Activated CD4-positive, alpha-beta T cell treated with anti-CD3 and anti-CD28 coated beads, Interleukin-2, amount 50 U/mL, for 4 hours (primary cell): ENCODE results near the gene RNF103.
"Not testable (repeated sequence)": the region's sequence is repeated elsewhere in the genome, so short reads cannot be mapped to it uniquely, and the experiment has no call there.

ENCODE experiments used
- DNase-seq, 2 experiments: peaks; one replicate each; pipeline ENCODE4 v3.0.0-alpha.2; 2020

The RNF103 gene, protein sequence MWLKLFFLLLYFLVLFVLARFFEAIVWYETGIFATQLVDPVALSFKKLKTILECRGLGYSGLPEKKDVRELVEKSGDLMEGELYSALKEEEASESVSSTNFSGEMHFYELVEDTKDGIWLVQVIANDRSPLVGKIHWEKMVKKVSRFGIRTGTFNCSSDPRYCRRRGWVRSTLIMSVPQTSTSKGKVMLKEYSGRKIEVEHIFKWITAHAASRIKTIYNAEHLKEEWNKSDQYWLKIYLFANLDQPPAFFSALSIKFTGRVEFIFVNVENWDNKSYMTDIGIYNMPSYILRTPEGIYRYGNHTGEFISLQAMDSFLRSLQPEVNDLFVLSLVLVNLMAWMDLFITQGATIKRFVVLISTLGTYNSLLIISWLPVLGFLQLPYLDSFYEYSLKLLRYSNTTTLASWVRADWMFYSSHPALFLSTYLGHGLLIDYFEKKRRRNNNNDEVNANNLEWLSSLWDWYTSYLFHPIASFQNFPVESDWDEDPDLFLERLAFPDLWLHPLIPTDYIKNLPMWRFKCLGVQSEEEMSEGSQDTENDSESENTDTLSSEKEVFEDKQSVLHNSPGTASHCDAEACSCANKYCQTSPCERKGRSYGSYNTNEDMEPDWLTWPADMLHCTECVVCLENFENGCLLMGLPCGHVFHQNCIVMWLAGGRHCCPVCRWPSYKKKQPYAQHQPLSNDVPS

DNA sequence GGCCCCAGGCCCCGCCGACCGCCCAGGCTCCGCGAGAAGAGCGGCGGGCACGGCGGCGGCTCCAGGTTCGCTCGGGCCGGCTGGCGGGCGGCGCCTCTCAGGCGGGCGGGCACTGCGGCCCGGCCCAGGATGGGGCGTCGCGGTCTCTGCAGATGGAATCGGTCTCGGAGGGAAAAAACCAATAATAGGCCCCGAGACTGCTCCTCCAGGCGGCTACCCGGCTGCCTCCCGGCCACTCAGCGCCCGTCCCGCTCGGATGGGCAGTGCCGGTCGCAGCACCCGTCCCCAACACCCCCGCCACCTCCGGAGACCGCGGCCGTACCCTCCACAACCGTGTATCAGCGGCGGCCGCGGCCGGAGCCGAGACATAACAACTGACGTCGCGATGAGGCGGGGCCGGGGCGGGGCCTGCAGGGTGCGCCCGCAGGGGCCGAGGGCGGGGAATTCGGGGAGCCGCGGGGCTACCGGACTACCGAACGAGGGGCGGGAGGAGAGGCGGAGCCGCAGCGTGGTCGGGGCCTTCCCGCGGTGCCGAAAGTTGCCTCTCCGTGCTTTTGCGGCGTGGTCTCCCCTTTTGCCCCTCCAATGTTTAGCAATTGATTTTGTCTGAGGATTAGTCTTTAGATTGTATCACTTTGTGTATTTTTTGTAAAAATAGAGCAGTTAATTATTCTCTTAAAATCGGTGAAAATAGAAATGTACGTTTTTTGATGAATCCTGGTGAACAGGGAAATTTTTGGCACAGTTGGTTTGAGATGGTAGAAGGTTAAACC, at the start of gene RNF103:
TSS of gene RNF103 (minus strand) at position 372 of the 773 bp plus-strand sequence. CDS start 979 bp downstream, outside the sequence.
- peak; percentile 90 for DNase-seq

DNA sequence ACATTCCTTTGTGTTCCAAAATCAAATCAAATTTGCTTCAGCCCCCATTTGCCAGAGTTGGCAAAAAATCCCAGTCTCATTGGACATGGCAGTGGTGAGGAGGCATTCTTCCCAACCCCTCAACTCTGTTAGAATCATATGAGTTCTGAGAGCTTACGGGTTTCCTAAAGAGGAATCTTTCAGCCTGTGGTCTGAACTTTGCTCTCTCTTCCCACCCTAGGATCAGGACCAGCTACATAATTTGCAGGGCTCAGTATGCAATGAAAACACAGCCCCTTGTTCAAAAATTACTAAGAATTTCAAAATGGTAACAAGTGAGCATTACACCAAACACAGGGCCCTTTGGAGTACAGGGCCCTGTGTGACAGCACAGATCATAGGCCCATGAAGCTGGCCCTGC, 49.3 kb upstream of the RNF103 start:
- no peak for DNase-seq

DNA sequence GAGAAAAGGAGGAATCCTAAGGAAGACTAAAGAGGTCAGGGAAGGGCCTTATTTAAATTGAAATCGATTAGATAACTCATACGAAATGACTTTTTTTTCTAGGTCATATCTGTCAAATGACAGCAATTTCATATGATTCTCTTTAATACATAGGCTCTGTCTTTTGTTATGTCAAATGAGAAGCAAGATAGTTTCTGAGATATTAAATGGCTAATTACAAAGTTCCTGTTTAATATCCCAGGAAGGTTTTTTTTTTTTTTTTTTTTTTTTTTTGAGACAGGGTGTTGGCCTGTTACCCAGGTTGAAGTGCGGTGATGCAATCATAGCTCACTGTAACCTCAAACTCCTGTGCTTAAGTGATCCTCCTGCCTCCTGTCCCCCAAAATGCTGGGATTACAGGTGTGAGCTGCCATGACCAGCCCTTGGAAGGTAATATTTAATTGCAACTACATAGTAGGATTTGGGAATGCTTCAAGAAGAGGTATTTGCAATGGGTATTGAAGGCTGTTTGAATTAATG, 48.4 kb upstream of the RNF103 start:
- DNase-seq: no peak

DNA sequence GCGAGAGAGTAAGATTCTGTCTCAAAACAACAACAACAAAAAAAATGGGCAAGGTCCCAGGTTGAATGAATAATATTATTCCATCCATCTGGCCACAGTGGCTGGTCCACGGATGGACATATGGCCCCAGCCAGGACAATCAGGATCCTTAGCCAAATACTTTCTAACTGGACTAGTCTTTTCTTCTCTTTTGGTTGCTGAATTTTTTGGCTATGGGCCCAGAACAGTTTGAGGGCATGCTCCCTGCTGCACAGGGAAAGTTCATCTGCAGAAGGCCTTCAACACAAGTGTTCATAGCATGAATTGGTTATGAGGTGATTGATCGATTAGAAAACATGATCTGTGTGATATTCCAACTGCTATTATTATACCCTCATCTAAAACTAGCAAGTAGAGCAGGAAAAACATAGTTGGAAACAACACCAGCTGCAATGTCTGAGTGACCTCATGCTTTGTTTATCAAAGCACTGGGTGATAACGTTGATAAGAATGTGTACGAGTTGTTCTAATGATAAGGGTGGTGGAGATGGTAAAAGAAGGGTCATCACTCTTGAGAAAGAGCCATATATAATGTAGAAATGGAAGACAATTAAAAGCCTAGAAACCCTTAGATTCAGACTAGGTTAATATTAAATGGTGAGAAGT, 47.8 kb upstream of the RNF103 start:
- no peak for DNase-seq

DNA sequence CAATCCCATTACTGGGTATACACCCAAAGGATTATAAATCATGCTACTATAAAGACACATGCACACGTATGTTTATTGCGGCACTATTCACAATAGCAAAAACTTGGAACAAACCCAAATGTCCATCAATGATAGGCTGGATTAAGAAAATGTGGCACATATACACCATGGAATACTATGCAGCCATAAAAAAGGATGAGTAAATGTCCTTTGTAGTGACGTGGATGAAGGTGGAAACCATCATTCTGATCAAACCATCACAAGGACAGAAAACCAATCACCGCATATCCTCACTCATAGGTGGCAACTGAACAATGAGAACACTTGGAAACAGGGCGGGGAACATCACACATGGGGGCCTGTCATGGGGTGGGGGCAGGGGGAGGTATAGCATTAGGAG, 45.7 kb upstream of the RNF103 start:
- not testable (repeated sequence) for DNase-seq

DNA sequence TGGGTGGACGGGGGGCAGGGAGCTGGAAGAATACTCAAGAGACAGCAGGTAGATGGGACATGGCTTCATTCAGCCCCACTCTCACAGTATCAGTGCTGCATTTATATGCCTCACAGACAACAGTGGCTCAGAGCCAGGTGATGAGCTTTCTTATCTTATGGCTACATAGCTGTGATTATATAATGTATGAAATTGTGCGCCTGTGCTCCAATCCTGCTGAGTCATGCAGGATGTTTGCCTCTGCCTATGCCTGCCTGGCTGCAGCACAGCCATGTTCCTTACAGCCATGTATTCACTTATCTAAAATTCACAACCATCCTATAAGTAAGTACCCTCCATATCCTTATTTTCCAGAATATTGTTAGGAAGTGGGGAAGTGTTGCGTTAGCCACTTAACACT, 37.7 kb upstream of the RNF103 start:
- no peak for DNase-seq

DNA sequence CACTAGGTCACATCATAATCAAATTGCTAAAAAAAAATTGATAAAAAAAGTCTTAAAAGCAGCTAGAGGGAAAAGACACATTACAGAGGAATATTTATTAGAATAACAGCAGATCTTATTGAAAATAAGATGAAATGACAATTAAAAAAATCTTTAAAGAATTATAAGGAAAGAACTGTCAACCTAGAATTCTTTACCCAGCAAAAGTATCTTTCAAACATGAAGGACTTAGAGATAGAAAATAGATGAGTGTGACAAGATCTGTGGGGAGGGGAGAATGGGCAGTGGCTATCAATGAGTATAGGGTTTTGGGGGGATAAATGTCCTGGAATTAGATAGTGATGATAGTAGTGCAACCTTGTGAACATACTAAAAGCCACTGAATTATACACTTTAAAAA, 26.5 kb upstream of the RNF103 start:
- no peak for DNase-seq

DNA sequence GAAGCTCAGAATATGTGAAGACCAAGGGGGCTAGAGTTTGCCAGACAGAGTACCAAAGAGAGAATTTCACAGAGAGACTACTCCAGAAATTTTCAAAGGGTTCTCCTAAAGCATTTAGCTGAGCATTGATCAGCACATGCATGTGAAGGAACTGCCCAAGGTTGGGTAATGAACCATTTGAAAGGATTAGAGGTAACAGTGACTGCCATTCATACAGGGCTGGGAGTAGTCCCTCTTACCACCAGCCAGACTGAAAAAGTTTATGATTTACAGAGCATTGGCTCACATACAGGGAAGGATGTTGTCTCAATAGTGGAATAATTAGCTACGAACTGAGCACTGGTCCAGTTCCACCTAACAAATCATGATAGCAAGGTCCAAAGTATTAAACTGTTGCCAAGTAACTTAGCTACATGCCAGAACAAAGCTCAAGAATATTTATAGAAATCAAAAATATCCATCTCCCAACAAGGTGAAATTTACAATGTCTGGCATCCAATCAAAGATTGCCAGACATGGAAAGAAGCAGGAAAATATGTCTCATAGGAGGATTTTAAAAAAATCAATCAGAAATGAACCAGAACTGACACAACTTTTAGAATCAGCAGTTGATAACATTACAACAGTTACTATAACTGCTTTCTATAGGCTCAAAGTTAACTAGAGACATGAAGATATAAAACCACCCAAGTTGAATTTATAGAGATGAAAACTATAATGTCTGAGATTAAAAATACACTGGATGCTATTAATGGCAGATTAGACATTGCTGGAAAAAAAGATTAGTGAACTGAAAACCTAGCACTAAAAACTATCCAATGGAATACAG, 25.7 kb upstream of the RNF103 start:
- no peak for DNase-seq

DNA sequence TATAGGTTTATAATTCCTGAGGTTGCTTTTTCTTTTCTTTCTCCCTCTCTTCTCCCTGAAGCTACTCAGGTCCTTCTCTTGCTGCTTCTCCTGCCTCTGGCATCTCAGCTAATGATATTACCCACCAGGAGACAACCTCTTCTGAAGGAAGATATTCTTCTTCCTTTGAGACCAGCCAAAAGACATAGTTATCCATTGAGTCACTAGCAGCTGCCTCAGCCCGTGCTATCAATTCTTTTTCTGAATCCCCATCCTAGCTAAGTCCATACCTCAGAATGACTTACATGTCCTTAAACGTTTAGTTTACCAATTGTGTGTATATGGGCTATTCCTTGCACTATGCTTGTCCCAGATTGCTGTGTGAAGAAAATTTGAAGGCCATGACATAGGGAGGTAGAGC, 25.0 kb upstream of the RNF103 start:
- DNase-seq: no peak

DNA sequence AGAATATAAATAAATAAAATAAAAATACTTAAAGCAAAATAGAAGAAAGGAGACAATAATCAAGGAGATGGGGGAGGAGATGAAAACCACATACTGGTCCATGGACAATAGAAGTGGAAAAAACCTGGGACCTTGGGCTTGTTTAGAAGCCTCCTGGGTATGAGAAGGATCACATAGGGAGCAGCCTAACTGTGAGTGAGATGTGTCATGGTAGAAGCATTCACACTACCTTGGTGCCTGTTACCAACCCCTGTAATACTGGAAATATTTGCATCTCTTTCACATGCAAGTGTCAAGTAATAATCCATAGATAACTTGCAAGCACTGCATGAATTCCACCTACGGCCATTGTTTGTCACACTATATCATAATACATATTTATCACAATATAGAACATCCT, 23.2 kb upstream of the RNF103 start:
- no peak for DNase-seq

DNA sequence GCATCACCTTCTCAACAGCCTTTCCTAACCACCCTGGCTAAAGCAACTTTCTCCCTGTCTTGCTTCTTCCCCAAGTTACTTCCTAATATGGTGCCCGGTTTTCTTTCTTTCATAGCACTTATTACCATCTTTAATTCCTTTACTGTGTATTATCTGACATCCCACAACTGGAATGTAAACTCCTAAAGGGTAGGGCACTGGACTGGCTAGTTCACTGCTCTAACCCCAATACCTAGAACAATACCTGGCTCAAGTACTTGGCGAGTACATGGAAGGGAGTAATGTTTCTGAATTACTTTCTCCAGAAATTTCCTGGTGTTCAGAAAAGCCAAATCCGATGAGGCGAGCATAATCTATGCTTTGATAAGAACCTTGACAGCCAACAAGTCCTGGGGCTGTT, 22.7 kb upstream of the RNF103 start:
- no peak for DNase-seq

DNA sequence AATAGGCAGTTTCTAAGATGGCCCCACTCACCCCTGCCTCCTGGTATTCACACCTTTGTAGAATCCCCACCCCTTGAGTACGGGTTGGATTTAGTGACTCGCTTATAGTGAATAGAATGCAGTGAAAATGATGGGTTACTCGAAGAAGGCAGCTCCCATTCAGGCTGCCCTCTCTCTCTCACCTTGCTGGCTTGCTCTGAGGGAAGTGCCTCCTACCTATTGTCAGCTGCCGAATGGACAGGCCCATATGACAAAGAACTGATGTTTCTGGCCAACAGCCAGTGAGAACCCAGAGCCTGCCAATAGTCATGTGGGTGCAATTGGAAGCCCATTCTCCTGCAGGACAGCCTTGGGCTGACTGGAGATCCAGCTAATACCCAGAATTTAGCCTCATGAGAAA, 22.1 kb upstream of the RNF103 start:
- DNase-seq: no peak

DNA sequence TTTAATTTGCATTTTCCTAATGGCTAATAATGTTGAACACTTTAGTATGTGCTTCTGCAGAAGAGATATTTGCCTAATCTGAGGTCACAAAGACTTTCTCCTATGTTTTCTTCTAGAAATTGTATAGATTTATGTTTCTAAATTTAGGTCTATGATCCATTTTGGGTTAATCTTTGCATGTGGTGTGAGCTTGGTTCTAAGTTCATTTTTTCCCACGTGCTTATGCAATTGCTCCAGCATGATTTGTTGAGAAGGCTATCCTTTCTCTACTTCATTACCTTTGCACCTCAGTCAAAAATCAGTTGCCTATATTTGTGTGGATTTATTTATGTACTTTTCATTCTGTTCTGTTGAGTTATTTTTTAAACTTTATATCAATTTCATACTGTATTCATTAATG, 15.0 kb upstream of the RNF103 start:
- DNase-seq: no peak

DNA sequence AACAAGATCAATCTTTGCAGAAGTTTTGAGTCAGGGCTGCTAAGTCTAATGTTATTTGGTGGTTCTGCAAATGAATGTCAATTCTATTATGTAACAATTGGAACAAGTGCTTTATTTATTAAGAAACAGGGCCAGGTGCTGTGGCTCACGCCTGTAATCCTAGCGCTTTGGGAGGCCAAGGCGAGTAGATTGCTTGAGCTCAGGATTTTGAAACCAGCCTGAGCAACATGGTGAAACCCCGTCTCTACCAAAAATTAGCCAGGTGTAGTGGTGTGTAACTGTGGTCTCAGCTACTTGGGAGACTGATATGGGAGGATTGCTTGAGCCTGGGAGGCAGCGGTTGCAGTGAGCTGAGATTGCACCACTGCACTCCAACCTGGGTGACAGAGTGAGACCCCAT, 13.2 kb upstream of the RNF103 start:
- DNase-seq: no peak

DNA sequence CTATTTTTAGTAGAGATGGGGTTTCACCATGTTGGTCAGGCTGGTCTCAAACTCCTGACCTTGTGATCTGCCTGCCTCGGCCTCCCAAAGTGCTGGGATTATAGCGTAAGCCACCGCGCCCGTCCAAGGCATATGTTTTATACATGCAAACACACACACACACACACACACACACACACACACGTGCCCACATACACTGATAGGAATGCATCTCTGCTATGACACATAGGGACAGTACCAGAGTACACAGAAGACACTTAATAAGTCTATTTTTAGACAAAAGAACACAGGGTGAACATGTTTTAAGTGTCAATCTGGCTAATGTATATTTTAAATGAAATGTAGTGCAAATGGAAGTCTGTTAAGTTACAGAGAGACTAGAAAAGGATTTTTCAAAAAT, 10.7 kb upstream of the RNF103 start:
- DNase-seq: no peak

DNA sequence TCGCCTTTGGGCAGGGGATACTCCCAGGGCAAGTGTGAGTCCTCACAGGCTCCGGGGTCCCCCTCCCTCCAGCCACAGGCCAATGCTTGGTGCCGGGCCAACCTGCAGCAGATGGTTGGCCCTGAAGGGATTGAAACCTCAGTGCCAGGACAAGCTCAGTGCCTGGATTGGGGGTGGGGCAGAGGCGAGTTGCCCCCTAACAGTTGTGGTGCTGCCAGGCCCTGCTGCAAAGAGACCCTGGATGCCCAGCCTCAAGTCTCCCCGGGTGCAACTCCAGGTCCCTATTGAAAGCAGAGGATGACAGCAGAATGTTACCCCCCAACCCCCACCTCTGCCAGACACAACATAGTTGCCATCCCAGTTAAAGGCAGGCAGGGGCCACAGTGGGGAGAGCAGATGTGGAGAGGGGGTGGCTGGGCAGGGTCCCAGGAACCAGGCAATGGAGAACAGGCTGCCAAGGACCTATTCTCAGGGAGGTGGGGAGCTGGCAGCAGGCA, 9.5 kb upstream of the RNF103 start:
- DNase-seq: no peak

DNA sequence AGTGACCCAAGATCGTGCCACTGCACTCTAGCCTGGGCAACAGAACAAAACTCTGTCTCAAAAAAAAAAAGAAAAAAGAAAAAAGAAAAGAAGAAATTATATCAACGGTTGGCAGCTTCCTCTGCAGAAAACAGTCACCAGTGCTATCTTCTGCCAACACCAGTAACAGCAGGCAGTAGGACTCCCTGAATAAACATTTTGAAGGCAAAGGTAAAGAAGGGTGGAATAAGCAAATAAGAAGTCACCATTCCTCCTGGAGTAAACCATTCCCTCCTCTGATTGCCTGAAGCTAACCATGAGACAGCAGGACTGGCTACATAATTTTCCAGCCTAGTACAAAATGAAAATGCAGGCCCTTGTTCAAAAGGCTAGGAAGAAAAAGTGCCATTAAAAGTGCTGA, 9.0 kb upstream of the RNF103 start:
- no peak for DNase-seq

DNA sequence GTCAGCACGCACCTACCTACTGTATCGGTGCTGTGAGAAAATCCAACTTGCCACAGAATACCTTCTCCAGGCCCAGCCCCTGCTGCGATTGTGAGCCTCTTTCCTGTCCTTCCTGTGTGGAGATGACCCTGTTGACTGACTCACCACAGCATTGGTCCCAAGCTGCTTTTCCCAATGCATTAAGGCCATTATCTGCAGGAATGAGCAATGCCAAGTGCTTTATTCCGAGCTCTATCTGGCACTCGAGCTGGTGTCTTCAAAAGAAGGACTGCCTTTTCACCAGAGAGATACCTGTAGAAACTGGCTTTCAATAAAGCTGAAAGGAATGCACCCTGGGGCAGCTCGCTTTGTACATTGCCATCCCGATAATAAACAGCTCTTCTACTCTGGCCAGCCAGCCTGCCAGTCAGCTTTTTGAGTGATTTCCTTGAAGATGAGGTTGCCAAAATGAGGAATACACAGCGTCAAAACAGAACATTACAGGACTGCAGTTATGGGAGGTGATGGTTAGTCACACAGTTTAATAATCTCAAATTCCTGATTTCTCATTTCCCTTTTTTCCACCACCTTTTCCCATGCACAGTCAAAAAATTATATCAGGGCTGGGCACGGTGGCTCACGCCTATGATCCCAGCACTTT, 8.3 kb upstream of the RNF103 start:
- DNase-seq: no peak

DNA sequence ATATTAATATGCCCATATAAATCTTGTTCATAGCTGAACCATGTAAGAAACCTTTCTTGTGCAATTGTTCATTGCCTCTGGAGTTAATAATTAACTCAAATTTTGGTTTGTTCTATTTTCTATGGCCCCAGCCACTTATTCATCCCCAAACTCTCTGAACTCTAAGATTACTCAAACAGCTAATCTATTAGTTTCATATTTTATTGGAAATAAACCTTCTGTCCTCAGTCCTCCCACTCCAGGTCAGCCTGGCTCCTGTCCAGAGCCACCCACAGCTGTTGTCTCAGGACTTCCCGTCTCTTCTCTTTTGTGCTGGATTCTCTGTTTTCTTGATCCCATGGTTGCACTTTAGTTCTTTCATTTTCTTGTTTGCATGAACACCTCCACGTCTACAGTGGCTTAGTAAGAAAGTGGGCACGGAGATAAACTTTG, 4.4 kb upstream of the RNF103 start:
- no peak for DNase-seq

DNA sequence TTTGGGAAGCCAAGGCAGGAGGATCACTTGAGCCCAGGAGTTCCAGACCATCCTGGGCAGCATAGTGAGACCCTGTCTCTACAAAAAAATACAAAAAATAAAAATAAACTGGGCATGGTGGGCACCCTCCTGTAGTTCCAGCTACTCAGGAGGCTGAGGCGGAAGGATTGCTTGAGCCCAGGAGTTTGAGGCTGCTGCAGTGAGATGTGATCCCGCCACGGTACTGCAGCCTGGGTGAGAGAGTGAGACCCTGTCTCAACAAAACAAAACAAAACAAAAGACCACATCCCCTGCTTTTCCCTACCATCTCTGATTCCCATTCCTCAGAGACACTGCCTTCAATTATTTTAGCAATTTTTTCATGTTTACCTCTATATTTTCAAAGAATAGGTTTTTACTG, 3.9 kb upstream of the RNF103 start:
- DNase-seq: no peak

DNA sequence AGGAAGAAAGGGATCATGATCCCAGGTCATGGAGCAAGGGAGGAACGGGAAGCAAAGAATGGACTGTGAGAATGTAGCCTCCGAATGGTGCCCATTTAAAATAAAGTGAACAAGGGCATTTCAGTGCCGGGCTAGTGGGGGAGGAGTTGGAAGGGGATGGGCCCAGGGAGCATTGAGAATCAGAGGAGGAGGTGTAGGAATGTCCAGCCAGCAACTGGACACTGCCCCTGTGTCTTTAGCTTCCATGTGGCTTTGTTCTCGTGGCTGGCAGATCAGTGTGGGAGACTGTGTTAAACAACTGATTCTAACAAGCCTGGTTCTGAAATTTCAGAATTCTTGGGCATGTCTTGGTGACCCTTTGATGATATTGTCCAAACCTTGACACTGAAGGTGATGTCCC, 1.4 kb upstream of the RNF103 start:
- no peak for DNase-seq

DNA sequence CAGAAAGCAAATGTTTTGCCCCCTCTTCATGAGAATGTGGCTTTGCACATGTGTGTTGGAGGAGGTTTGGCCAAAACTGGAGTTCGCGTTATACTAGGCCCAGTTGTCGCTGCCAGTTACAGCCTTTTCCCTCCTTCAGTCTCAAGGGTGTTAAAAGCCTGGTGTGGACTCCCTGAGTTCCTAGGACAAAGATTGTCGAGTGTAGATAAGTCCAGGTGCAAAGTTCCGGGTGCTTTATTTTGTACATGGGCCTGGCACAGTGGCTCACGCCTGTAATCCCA, 542 bp upstream of the RNF103 start:
- no peak for DNase-seq
